H1 (cell line): ENCODE measurements around the gene CPA3.

Source experiments
- ASH2L ChIP-seq: fragments of 200-600, 300-600 bp; sonication (generic); IDR thresholded peaks from one replicate; pipeline ENCODE4 v1.7.1; 2017; ENCODE audit warnings: low read length
- BACH1 ChIP-seq: IDR thresholded peaks from 2 replicates; pipeline ENCODE4 v1.6.1; 2012; ENCODE audit warnings: low read length, improper control_type of control experiment
- CEBPB ChIP-seq: IDR thresholded peaks from 2 replicates; pipeline ENCODE4 v1.6.1; 2012; ENCODE audit warnings: low read depth, low read length
- EP300 ChIP-seq, 2 experiments: IDR thresholded peaks; 1 replicate in 1 of 2; 2 replicates in 1 of 2; pipeline ENCODE4 v1.6.1; 2011 to 2012; ENCODE audit warnings: low read depth in 2 of 2, low read length in 2 of 2, mild to moderate bottlenecking in 2 of 2, borderline replicate concordance in 1 of 2, inconsistent platforms in 1 of 2, moderate library complexity in 1 of 2
- POLR2A ChIP-seq, 2 experiments: IDR thresholded peaks; 1 replicate in 1 of 2; 2 replicates in 1 of 2; pipeline ENCODE4 v1.6.1; 2011; ENCODE audit warnings: low read depth in 2 of 2, low read length in 2 of 2, mild to moderate bottlenecking in 2 of 2; ENCODE audit errors: control extremely low read depth in 1 of 2
- POLR2AphosphoS5 ChIP-seq: IDR thresholded peaks from 2 replicates; pipeline ENCODE4 v1.6.1; 2011; ENCODE audit warnings: low read depth, low read length
- RAD21 ChIP-seq, 2 experiments: IDR thresholded peaks in 1 of 2; conservative IDR thresholded peaks in 1 of 2; 2 replicates each; pipeline ENCODE4 v1.6.1; 2011; ENCODE audit warnings: low read depth in 2 of 2, low read length in 2 of 2, improper control_type of control experiment in 1 of 2, inconsistent platforms in 1 of 2, mild to moderate bottlenecking in 1 of 2, moderate library complexity in 1 of 2
- RBBP5 ChIP-seq: IDR thresholded peaks from 2 replicates; pipeline ENCODE4 v1.7.1; 2012; ENCODE audit warnings: low read depth, mild to moderate bottlenecking, inconsistent platforms, low read length, moderate library complexity, borderline replicate concordance
- YY1 ChIP-seq: IDR thresholded peaks from 2 replicates; pipeline ENCODE4 v1.6.1; 2011; ENCODE audit warnings: low read depth, mild to moderate bottlenecking, low read length
- TF ChIP-seq, protein P1 (sequence below): IDR thresholded peaks from 2 replicates; pipeline ENCODE4 v1.6.1; 2012; ENCODE audit warnings: inconsistent platforms
- TF ChIP-seq, protein P2 (sequence below), 3 experiments: IDR thresholded peaks; 1 replicate in 2 of 3; 2 replicates in 1 of 3; pipeline versions ENCODE4 v1.5.1 to v1.6.1; 2011; ENCODE audit warnings: low read length in 3 of 3, mild to moderate bottlenecking in 3 of 3, inconsistent platforms in 2 of 3, low read depth in 1 of 3, moderate library complexity in 1 of 3; ENCODE audit not compliant: insufficient read depth in 1 of 3; ENCODE audit errors: control extremely low read depth in 1 of 3
- TF ChIP-seq, protein P3 (sequence below): IDR thresholded peaks from 2 replicates; pipeline ENCODE4 v1.6.1; 2011; ENCODE audit warnings: low read depth, mild to moderate bottlenecking, low read length; ENCODE audit not compliant: insufficient read depth

DNA sequence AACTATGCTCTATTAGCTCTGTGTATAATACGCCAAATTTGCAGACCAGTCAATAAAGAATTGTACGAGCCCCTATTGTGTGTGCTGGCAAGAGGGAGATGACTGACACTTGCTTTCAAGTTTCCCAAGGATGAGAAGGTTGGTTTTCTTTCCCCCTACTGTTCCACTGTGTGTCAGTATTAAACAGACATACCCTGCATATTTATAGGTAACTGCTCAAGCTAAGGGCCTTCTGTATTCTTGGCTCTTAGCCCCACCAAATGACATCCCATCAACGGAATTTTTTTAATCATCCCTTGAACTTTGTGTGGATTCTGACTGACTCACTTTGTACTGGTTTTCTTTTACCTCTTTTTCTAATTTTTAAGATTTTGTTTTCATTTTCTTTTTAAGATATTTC, 65.7 kb downstream of the CPA3 start:
- TF ChIP-seq, protein P1, sequence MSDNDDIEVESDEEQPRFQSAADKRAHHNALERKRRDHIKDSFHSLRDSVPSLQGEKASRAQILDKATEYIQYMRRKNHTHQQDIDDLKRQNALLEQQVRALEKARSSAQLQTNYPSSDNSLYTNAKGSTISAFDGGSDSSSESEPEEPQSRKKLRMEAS = no peak
- TF ChIP-seq POLR2AphosphoS5 (no peak), EP300 (IDR thresholded peaks at IDR 0.05; ENCODE audit: borderline replicate concordance in 1 of 2, low read depth in 2 of 2, low read length in 2 of 2) (no peak), RBBP5 (no peak), POLR2A (IDR thresholded peaks at IDR 0.05; ENCODE audit: control extremely low read depth in 1 of 2, low read depth in 2 of 2, low read length in 2 of 2) (no peak), YY1 (no peak), ASH2L (no peak), RAD21 (IDR thresholded peaks at IDR 0.05 in 1 of 2, conservative IDR thresholded peaks at IDR 0.05 in 1 of 2; ENCODE audit: low read depth in 2 of 2, low read length in 2 of 2) (no peak), BACH1 (no peak), CEBPB (no peak)
- TF ChIP-seq, protein P2, sequence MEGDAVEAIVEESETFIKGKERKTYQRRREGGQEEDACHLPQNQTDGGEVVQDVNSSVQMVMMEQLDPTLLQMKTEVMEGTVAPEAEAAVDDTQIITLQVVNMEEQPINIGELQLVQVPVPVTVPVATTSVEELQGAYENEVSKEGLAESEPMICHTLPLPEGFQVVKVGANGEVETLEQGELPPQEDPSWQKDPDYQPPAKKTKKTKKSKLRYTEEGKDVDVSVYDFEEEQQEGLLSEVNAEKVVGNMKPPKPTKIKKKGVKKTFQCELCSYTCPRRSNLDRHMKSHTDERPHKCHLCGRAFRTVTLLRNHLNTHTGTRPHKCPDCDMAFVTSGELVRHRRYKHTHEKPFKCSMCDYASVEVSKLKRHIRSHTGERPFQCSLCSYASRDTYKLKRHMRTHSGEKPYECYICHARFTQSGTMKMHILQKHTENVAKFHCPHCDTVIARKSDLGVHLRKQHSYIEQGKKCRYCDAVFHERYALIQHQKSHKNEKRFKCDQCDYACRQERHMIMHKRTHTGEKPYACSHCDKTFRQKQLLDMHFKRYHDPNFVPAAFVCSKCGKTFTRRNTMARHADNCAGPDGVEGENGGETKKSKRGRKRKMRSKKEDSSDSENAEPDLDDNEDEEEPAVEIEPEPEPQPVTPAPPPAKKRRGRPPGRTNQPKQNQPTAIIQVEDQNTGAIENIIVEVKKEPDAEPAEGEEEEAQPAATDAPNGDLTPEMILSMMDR (IDR thresholded peaks at IDR 0.05; ENCODE audit: control extremely low read depth in 1 of 3, insufficient read depth in 1 of 3, low read depth in 1 of 3, low read length in 3 of 3) = no peak
- TF ChIP-seq, protein P3, sequence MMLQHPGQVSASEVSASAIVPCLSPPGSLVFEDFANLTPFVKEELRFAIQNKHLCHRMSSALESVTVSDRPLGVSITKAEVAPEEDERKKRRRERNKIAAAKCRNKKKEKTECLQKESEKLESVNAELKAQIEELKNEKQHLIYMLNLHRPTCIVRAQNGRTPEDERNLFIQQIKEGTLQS = no peak
